Stimulated activated CD8-positive, alpha-beta memory T cell treated with anti-CD3 and anti-CD28 coated beads, Interleukin-12 subunit alpha, Interleukin-12 subunit beta, amount 100 ng/mL, for 4 hours (primary cell): ENCODE data around the gene KCNN3.

Source experiments
- DNase-seq: peaks from one replicate; pipeline ENCODE4 v3.0.0-alpha.2; 2020; ENCODE audit warnings: low read depth

Gene KCNN3

DNA sequence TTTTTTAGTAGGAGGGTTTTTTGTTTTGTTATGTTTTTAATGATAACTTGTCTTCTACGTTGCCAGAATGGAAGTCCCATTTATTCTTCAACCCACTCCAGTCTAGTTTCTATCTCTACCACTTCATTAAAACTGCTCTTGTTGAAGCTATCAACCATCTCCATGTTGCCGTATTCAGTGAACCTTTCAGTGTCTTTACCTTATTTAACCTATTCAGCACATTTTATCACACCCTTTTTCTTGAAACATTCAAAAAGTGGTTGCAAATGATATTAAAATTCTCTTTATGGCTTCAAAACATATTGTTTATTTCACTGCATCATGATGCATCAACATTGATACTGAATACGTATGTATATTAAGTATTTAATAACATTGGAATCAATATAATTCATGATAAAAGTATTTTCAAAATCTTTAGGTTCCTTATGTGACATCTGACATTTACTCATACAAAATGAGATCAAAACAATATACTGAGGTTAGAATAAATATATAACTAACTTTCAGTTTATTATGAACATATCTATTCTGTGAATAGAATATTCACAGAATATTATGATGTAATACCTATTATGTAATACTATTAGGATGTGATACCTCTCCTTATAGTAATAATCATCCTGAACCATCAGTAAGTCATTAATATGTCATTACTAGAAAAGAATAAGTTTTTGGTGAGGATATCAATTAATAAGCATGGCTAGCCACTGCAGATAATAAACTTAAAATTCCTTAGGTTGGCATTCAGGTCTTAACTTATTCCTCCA, 210.1 kb downstream of the KCNN3 start:
- no peak for DNase-seq

DNA sequence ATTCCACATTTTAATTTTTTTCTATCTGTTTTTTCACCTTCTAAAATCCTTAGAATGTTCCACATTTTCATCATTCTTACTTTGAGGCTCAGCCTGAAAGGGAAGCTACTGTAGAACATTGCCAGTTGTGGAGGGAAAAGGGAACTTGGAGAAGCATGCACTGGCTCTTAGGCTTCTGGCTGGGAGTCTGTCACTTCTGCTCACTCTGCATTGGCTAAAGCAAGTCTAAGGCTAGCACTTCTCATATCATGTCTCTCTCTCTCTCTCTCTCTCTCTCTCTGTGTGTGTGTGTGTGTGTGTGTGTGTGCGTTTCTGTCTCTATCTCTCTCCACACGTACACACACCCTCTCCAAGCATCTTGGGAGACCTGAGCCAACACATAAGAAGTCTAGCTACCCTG, 212.5 kb downstream of the KCNN3 start:
- no peak for DNase-seq

DNA sequence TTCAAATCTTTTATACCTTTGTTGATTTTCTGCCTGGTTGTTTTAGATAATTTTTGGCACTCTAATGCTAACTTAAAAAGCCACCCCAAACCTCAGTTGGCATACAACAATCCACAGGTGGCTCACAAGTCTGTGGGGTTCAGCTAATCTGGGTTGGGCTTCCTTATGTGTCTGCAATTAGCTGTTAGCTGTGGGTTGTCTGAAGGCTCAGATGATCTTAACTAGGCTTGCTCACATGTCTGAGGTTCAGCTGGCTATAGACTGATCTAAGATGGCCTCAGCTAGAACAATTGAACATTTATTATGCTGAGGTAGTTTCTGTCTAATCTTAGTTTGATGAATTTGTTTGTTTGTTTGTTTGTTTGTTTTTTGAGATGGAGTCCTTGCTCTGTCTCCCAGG, 217.2 kb downstream of the KCNN3 start:
- no peak for DNase-seq
